GM21515 (cell line): ENCODE data around the gene ST7L.

Source experiments
- ATAC-seq: cut with Tn5 transposase; IDR thresholded peaks from one replicate; pipeline ENCODE4 v1.9.1; 2021; ENCODE audit not compliant: unreplicated experiment

ST7L gene

GRCh38 chr1:112618114-112618720 is 724 bp downstream of the ST7L start:
- ATAC-seq, result no peak

GRCh38 chr1:112614460-112615065 is 4.4 kb downstream of the ST7L start:
- no peak for ATAC-seq

- no peak for ATAC-seq
Measured at GRCh38 chr1:112605633-112606327, 13.2 kb downstream of the ST7L start.

DNA sequence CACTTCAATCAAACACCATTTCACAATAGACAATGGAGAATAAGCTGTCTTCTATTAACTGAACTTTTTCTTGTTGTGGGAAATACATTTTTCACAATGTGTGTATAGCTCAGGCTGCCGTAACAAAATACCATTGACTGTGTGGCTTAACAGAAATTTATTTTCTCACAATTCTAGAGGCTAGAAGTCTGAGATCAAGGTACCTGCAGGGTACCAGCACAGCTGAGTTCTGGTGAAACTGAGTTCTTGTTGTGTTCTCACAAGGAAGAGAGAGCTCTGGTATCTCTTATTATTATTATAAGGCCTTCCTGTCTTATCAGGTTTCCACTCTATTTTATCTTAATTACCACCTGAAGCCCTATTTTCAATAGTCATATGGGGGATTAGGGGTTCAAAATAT is 15.4 kb downstream of the ST7L start:
- no peak for ATAC-seq

- ATAC-seq, result no peak
Measured at GRCh38 chr1:112603012-112603411, 15.9 kb downstream of the ST7L start.

DNA sequence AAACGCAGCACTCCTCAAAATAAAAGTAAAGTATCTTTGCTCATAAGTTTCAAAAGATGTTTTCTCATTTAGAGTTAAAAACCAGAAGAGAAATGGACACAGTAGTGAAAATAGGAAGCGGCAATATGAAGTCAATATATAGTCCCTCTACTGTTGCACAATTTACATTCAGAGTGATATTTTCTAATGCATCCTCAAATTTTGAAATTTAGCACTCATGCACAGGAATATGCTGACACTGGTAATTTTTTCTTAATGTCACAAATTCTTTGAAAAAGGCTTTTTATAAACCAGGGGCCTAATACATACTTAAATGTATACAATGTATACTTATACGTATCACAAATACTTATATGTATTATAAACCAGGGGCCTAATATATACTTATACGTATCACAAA is 19.5 kb downstream of the ST7L start:
- ATAC-seq, result no peak

DNA sequence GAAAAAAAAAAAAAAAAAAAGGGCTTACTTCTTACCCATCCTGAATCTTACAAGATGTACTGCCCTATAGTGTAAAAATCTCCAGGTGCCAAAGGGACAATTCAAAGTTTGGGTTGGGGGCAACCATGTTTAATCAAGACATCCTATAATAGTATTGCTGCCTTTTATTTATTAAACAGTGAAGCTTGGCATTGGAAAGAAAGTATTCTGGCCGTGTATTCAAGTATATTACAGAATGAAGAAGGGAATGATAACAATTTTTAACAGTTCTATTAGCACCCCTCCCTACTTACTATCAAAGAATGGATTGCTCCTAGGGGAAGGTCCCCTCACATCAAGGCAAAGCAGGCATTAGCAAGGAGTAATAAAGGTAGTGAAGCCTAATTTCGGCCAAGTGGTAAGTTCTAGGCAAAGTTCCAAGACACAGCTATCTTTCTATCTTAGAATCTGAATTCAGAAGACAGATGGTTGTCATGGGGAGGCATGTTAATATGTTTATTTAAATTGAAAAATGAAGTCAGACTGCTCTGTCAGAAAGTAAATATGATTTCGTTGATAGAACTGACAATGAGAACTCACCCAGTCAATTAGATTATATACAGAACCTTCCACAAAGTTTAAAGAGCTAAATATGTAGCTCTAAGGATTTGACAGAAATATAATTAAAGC is 24.6 kb downstream of the ST7L start:
- no peak for ATAC-seq

GRCh38 chr1:112589766-112590165 is 29.2 kb downstream of the ST7L start:
- no peak for ATAC-seq

DNA sequence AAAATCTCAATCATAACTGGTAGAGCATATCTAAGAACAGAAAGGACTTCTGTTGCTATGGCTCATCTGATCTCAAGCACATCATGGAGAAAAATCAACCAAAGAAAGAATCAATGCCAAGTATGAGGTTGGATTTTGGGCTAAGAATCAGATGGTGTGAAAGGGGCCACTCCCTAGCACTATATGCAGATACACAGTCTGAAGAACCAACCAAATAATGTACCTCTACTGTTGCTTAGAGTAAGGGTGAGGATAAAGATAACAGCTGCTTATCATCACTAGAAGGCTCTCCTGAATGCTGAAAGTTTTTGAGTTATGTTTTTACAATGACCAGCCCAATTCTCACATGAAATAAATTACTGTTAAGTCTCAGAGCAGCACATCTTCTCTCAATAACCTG is 35.6 kb downstream of the ST7L start:
- no peak for ATAC-seq

GRCh38 chr1:112581586-112582192 is 37.3 kb downstream of the ST7L start:
- ATAC-seq, result no peak

GRCh38 chr1:112579801-112580510 is 39.0 kb downstream of the ST7L start:
- no peak for ATAC-seq

DNA sequence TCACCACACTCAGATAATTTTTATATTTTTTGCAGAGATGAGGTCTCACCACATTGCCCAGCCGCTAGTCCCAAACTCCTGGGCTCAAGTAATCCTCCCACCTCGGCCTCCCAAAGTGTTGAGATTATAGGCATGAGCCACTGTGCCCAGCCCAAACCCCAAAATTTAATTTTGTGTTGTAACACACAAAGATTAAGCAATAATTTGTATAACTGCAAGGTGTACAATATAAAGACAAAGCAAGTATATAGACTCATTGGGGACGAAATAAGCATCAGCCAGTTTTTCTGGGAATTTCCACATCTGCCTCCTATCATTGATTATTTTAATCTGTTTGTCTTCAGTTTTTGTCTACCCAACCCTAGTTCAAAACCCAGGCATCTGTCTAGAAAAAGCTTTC is 42.7 kb downstream of the ST7L start:
- no peak for ATAC-seq

GRCh38 chr1:112575154-112575804 is 43.7 kb downstream of the ST7L start:
- ATAC-seq, result no peak

DNA sequence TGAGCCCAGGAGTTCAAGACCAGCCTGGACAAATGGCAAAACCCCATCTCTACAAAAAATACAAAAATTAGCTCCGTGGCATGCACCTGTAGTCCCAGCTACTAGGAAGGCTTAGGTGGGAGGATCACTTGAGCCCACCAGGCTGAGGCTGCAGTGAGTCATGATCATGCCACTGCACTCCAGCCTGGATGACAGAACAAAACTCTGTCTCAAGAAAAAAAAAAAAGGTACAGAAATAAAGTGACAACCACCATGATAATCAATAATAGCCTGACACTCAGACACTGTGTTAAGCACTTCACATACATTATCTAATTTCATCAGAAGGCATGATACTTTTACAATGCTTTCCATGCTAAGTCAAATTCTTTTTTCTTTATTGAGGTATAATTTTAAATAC is 53.1 kb downstream of the ST7L start:
- ATAC-seq, result no peak

DNA sequence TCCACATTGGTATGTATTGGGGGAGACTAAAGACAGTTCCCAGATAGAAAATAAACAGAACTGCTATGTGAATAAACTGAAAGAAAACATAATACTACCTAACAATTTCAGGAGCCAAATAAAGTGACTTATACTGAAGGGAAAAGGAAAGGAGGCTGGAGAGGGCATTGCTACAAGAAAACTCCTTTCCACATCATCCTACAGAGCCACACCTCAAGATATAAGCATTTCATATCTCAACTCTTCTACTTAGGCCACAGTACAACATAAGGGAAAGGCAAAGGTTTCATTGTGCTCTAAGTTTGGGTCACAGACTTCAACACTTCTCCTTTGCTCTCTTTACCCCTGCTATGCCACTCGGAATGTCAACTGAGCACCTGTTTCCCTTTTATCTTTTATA is 54.9 kb downstream of the ST7L start:
- ATAC-seq, result no peak

DNA sequence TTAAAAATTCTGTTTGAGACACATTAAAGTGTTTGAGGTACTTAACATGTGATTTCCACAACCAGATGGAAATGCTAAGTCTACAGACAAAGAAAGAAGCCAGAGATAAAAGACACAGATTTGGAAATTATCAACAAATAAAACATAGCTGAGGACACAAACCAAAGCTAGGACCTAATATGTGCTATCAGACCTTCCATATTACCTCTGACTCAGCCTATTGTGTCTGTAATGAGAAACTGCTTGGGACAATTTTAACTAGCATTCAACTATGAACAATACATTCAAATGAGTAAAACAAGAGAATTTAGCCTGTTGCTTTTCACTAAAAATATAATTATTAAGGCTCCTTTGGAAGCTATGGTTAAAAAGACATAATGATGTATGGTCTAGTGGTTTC is 55.6 kb downstream of the ST7L start:
- no peak for ATAC-seq

GRCh38 chr1:112558634-112559033 is 60.3 kb downstream of the ST7L start:
- no peak for ATAC-seq

DNA sequence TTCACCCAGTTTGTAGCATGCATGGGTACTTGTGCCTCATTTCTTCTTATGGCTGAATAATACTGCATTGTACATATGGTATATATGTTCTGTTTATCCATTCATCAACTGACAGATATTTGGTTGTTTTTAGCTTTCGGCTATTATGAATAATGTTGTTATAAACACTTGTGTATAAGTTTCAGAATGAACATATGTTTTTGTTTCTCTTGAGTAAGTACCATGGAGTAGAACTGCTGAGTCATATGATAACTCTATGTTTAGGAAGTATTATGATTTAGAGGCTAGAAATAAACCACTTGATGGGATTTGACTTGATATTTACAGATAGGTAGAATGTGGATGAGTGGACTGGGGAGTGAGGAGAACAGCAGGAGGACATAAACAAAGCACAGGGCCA is 61.6 kb downstream of the ST7L start:
- no peak for ATAC-seq

GRCh38 chr1:112554411-112554810 is 64.5 kb downstream of the ST7L start:
- no peak for ATAC-seq

- no peak for ATAC-seq
Measured at GRCh38 chr1:112549590-112549989, 69.4 kb downstream of the ST7L start.

GRCh38 chr1:112548547-112548946 is 70.4 kb downstream of the ST7L start:
- no peak for ATAC-seq
